SH-SY5Y (cell line): ENCODE data around the gene CAMTA1.

ENCODE experiments used
- GATA2 ChIP-seq: IDR thresholded peaks from 2 replicates; pipeline ENCODE4 v1.6.1; 2011; ENCODE audit warnings: mild to moderate bottlenecking, low read depth, low read length
- GATA3 ChIP-seq: IDR thresholded peaks from 2 replicates; pipeline ENCODE4 v1.6.1; 2011; ENCODE audit warnings: low read depth, mild to moderate bottlenecking, low read length, moderate library complexity

- TF ChIP-seq GATA2 (no peak), GATA3 (no peak)
These were observed 451.7 kb downstream of the CAMTA1 start for GRCh38 chr1:7236844-7237515.
